Lung (tissue), 12 donors: ENCODE results near the gene CHRM3. TPM values are rescaled to one million over a fixed set of nuclear protein-coding genes. Genes with fewer than 3 reads are reported as not detected.

Experiments
- ATAC-seq: fragments of 200-7000 bp; cut with Tn5 transposase; one replicate; pipeline ENCODE4 v1.9.1; 2020; ENCODE audit warnings: moderate number of reproducible peaks; ENCODE audit not compliant: insufficient read depth, low FRiP score
- DNase-seq, 3 donors: peaks; one replicate each; pipeline ENCODE4 v3.0.0-alpha.2; 2013 to 2017
- H3K27ac ChIP-seq, 2 donors: one replicate each; pipeline ENCODE4 v1.5.1; 2013; ENCODE audit warnings: mild to moderate bottlenecking in 2 of 2, moderate library complexity in 2 of 2, control low read depth in 1 of 2, inconsistent platforms in 1 of 2, low read depth in 1 of 2, low read length in 1 of 2
- H3K27me3 ChIP-seq, 3 donors: one replicate each; pipeline ENCODE4 v1.5.1; 2013; ENCODE audit warnings: low read length in 2 of 3; ENCODE audit not compliant: control insufficient read depth in 3 of 3, insufficient read depth in 3 of 3
- H3K36me3 ChIP-seq, 4 donors: one replicate each; pipeline ENCODE4 v1.5.1; 2013; ENCODE audit warnings: low read length in 4 of 4, mild to moderate bottlenecking in 1 of 4, moderate library complexity in 1 of 4; ENCODE audit not compliant: control insufficient read depth in 4 of 4, insufficient read depth in 4 of 4
- H3K4me1 ChIP-seq, 5 donors: one replicate each; pipeline ENCODE4 v1.5.1; 2013; ENCODE audit warnings: low read length in 5 of 5, mild to moderate bottlenecking in 2 of 5, moderate library complexity in 1 of 5; ENCODE audit not compliant: control insufficient read depth in 5 of 5, insufficient read depth in 5 of 5
- H3K4me3 ChIP-seq: one replicate; pipeline ENCODE4 v1.5.1; 2013; ENCODE audit warnings: mild to moderate bottlenecking, control low read depth, moderate library complexity
- H3K9ac ChIP-seq, 2 donors: one replicate each; pipeline ENCODE4 v1.5.1; 2013; ENCODE audit warnings: low read length in 2 of 2, control low read depth in 1 of 2; ENCODE audit not compliant: insufficient read depth in 1 of 2
- H3K9me3 ChIP-seq, 4 donors: one replicate each; pipeline ENCODE4 v1.5.1; 2013; ENCODE audit warnings: low read length in 3 of 4, mild to moderate bottlenecking in 1 of 4, moderate library complexity in 1 of 4; ENCODE audit not compliant: control insufficient read depth in 4 of 4, insufficient read depth in 3 of 4
- CTCF ChIP-seq: IDR thresholded peaks from 2 replicates; pipeline ENCODE4 v1.5.1; 2012; ENCODE audit warnings: mild to moderate bottlenecking; ENCODE audit errors: control extremely low read depth, extremely low read depth
- WGBS, 2 donors: extraction: QIAGEN DNeasy Blood & Tissue Kit; methylation state at CpG; one replicate each; pipeline ENCODE4 v1.1.7; 2013; 5-methylcytosine and 5-hydroxymethylcytosine counted together
- polyA plus RNA-seq, 2 donors: library from polyadenylated mRNA; stranded (reverse); fragments of 200-250 nt; gene quantifications; one replicate each; pipeline ENCODE4 v1.2.1, GENCODE V29; 2013
- total RNA-seq, 2 donors: library from RNA; depleted of rRNA in 1 of 2; stranded (reverse); fragments of >200 nt in 1 of 2; gene quantifications; one replicate each; pipeline ENCODE4 v1.2.1, GENCODE V29; 2014 to 2021
- donor health status: control.
- donor health status: control.
- donor health status: Bipolar disorder and iron deficiency.
- donor health status: healthy.
- donor health status: DM: yes; HTN: yes; CAD: no.

Gene CHRM3
- total and polyA plus RNA-seq, 4 donors = 0.91 to 9.2 (median 4.3) TPM

- Histone ChIP-seq H3K4me1 (no peaks in the 10 kb centered on the region), H3K4me3 (no peak overlapping the region), H3K36me3 (no peaks in the 10 kb centered on the region), H3K27me3 (no peaks in the 10 kb centered on the region), H3K9ac (no peak overlapping the region), H3K27ac (no peak overlapping the region), H3K9me3 (no peaks in the 10 kb centered on the region)
- ATAC-seq = no peak
- 53 to 55% methylated on average over 2 of the region's 2 CpGs for WGBS, 2 donors
- DNase-seq = no peak
- TF ChIP-seq CTCF = no peak
Observed at GRCh38 chr1:239417221-239417620, 30.9 kb downstream of the CHRM3 start.

- no peak for TF ChIP-seq CTCF
- ATAC-seq (no peak), DNase-seq (peak; percentile 12 to 32 (median 16))
- Histone ChIP-seq H3K27me3 (no peaks in the 10 kb centered on the region), H3K4me1 (no peaks in the 10 kb centered on the region), H3K9me3 (no peaks in the 10 kb centered on the region), H3K4me3 (no peak overlapping the region), H3K36me3 (no peaks in the 10 kb centered on the region), H3K27ac (no peak overlapping the region), H3K9ac (no peak overlapping the region)
- WGBS, 2 donors = 80 to 91% methylated on average over 5 of the region's 5 CpGs
Observed at GRCh38 chr1:239417986-239418640, 31.7 kb downstream of the CHRM3 start.

- no peak for TF ChIP-seq CTCF
- Histone ChIP-seq H3K4me3 (no peak overlapping the region), H3K27ac (no peak overlapping the region), H3K4me1 (no peaks in the 10 kb centered on the region), H3K36me3 (no peaks in the 10 kb centered on the region), H3K9me3 (no peaks in the 10 kb centered on the region), H3K9ac (no peak overlapping the region), H3K27me3 (no peaks in the 10 kb centered on the region)
- ATAC-seq = no peak
- WGBS, 2 donors = 89 to 93% methylated on average over 1 of the region's 1 CpG
- no peak for DNase-seq
Observed at GRCh38 chr1:239418681-239419080, 32.3 kb downstream of the CHRM3 start.

- DNase-seq = no peak
- Histone ChIP-seq H3K27me3 (no peaks in the 10 kb centered on the region), H3K9me3 (no peaks in the 10 kb centered on the region), H3K4me1 (no peaks in the 10 kb centered on the region), H3K9ac (no peak overlapping the region), H3K36me3 (no peaks in the 10 kb centered on the region), H3K27ac (no peak overlapping the region), H3K4me3 (no peak overlapping the region)
- TF ChIP-seq CTCF = no peak
- ATAC-seq = no peak
- WGBS, 2 donors = 76 to 77% methylated on average over 2 of the region's 2 CpGs
Observed at GRCh38 chr1:239421811-239422210, 35.4 kb downstream of the CHRM3 start.
